HL-60/S4 treated with phorbol 12-myristate 13-acetate at 8.2 ng/mL for 4 days and 3 days (cell line): ENCODE measurements around the gene DSEL.

Source experiments
- in situ Hi-C: fragments of 300-500 bp; cut with MboI; formaldehyde crosslinking; loops from 2 replicates; pipeline ENCODE4 v1.15.0; 2022; ENCODE audit warnings: low sequenced_read_pairs

DSEL gene

GRCh38 chr18:67516539-67517443 lies at the start of gene DSEL:
Gene DSEL, minus strand, starts transcription at chr18:67516720. Its CDS starts 2,112 bp downstream, at chr18:67514608.
- in situ Hi-C loops = no loop called here

DNA sequence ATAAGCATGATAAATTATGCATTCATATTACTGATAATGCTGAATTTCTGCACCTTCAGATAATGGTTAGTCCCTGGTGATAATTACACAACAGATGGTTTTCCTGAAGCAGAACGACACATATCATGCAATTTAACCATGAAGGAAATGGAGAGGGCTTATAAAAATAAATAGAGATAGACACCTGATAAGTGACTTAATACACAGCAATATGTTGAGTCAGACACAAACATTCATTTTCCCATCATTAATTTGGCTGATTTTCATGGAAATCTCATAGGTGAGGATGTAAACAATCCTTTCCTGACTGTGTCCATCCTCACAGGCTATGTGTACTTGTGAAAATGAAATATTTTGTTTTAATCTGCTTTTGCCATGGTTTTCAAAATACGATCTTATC lies 36.9 kb upstream of the DSEL start:
- in situ Hi-C loops = no loop called here

DNA sequence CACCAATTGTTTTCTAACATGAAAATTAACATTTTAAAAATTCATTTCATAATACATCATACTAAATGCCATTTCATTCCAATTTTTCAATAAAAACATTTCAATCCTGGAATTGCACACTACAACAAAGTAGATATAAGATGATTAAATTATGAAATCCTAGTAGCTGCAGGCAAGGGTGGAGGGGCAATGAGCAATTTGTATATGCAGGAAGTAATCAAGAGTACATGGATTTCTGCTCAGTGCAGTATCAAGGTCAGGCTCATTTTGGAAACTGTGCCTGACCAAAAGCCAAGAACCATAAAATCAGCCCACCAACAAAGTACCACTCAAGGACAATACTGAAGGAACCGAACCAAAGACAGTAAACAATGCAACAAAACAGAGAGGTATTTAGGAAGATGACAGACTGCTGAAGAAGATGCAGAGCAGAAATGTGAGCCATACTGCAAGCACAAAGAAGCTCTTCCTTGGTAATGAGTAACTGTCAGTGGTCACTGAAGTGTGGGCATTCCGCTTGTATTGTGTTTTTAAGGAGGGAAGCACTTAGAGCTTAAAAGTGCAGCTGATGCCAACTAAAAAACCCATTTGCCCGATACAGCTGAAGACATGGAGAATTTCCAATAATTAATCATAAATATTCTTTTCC lies 34.5 kb upstream of the DSEL start:
- in situ Hi-C loops = no loop called here

- in situ Hi-C loops = no loop called here
These were observed 33.4 kb upstream of the DSEL start for GRCh38 chr18:67549946-67550345.

DNA sequence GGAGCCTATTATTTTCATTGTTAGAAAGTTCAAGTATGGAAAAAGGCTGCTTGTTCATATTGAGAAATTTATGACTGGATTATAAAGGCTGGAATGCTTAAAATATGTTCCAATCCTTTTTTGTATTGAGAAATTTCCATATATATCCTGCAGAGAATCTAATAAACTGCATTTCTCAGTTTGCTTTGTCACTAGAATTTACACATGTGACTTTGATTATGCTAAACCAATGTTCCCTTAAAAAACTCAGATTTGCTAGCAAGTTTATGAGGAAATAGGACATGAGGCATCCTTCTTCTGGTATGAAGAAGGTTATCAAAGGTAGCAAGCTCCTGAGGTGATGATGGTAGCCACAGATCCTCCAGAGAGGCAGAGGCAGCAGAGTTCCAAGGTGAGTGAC lies 29.2 kb upstream of the DSEL start:
- in situ Hi-C loops = no loop called here

DNA sequence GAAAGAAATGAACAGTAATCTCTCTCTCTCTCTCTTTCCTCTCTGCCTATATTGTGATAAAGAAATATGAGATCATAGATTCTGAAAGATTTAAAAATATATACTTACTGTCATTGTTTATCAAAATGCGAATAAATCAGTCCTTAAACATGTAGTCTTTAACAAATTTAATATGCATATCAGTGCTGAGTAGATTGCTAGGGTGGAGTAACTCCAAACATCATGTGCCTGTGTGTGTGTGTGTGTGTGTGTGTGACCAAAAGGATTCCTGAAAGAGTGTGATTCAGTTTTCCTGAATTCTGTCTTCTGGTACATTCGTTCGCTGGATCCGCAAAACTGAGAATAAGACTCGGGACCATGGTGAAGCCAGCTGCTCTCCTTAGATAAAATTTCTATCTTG lies 24.0 kb upstream of the DSEL start:
- in situ Hi-C loops = no loop called here

DNA sequence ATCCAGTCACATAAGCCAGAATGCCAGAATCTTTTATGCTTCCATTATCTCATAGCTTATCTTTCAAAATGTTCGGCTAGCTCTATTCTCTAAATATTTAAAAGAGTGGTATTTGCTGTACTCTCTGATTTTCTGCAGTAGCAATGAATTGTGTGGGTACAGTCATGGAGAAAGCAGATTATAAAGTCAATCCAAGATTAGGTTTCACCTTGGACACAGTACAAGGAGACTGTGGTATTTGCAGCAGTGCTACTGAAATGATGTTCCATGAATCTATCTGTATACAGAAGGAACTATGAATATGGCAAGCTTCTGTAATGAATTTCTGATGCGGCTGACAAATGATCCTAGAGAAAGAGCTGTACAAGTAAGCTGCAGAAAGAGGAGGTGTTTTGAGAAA lies 15.4 kb upstream of the DSEL start:
- in situ Hi-C loops = no loop called here

DNA sequence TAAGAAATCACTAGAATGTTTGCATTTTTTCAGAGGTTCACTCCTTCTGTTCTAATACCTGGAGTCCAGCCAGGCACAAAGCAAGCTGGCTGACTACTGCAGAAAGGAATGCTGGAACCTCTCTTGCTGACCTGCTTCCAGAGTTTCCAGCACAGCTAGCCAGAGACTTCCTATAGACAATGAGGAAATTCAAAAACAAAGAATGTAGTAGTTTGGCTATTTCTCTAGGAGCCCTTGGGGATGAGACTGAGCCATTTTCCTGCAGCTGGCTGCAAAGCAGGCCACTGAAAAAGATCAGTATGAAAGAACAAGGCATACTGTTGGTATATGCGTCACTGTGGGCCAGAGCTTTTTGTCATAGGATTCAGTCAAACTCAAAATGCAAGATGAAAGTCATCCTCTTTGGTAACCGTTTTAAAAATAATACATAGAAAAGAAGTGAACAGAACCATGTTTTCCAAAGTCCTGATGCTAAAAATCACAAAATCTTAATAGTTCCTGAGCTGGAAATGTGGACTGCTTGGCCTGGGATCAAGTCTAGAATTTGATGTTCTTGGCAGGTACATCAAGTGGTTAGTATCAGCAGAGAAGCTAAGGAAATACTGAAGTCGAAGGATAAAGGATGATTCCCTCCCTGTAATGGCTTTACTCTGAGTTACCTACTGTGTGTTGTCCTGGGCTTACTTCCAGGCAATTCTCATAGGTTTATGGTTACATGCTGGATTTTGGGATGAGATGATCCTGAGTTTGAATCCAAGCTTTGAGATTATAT lies 9.0 kb upstream of the DSEL start:
- in situ Hi-C loops = no loop called here

DNA sequence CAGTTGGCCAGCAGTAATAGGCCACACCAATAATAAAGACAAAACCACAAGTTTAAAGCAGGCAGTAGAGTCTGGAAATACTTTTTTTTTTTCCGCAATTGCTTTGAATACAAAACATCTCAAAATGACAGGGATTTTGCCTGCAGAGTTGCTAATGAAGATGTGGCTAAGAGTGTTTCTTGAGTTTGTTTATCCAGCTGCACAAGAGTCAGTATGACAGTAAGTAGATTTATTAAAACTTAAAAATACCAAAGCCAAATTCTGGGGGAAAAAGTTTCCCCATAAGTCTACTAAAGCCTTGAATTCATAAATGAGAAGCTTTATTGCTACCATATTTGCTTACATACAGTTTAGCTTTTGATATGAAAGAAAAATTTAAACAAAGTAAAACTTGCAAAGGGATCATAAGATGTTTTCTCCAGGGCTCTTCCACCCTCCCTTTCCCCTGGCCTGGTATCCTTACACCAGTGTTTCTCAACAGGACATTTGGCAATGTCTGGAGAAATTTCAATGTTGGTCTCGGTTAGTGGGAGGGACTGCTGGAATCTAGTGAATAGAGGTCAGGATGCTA lies 3.9 kb upstream of the DSEL start:
- in situ Hi-C loops = no loop called here

- in situ Hi-C loops = no loop called here
These were observed 3.1 kb upstream of the DSEL start for GRCh38 chr18:67519592-67519991.

- in situ Hi-C loops = no loop called here
These were observed 2.0 kb upstream of the DSEL start for GRCh38 chr18:67518566-67518965.

DNA sequence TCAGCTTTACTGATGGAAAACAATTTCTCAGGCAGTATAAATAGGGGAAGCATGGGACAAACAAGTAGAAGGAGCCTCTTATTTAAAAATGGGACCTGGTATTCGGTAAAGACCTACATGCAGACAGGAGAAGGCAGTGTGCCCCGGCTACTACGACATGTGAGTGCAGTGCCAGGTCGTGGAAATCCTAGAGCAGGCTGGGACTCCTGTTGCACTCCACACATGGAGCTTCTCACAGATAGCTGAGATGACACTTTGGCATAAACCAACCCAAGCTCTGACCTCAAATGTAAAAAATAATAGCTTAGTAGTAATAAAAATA lies 885 bp upstream of the DSEL start:
- in situ Hi-C loops = no loop called here

- in situ Hi-C loops = no loop called here
These were observed 480 bp downstream of the DSEL start for GRCh38 chr18:67515942-67516538.

GRCh38 chr18:67514901-67515540 lies 1.5 kb downstream of the DSEL start:
- in situ Hi-C loops = no loop called here

GRCh38 chr18:67514465-67514864 lies 2.1 kb downstream of the DSEL start:
- in situ Hi-C loops = no loop called here

- in situ Hi-C loops = no loop called here
These were observed 3.2 kb downstream of the DSEL start for GRCh38 chr18:67513280-67513679.

DNA sequence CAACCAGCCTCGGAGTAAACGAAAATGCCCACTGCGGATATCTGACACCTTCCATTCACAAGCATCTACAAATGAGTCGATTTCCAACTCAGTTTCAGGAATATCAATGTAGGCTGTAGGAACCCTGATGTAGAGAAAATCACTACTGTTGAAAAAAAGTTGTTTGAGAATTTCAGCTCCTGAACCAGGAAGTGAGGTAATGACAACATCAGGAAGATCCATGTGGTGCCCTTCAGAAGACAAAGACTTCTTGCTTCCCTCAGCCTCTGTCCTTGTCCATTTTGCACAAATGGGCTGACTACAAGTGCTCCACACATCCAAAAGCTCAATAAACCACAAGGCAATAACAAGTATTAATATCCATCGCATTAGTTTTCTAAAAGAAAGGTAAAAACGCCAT lies 4.7 kb downstream of the DSEL start:
- in situ Hi-C loops = no loop called here

DNA sequence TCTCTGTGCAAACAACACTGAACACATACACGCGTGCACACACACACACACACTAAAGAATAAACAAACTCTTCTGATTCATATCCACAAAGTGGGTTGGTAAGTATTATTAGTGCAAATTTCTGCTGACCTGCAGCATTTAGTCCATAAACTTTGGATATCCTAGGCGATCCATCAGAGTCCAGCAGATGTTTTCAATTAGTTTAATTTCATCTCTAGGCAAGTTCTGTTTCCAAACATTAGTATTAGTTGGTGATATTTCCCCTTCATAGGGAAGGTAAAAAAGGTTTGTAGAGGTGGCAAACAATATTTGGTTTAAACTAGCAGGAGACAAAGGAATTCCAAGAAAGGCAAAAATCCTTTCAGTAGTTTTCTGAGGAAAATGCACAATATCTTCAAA lies 5.7 kb downstream of the DSEL start:
- in situ Hi-C loops = no loop called here

GRCh38 chr18:67509741-67510391 lies 6.7 kb downstream of the DSEL start:
- in situ Hi-C loops = no loop called here

- in situ Hi-C loops = no loop called here
These were observed 8.4 kb downstream of the DSEL start for GRCh38 chr18:67508146-67508545.
